HepG2 (cell line): ENCODE measurements around the gene HRCT1. TPM values are rescaled to one million over a fixed set of nuclear protein-coding genes. Genes with fewer than 3 reads are reported as not detected.

Experiments
- EHMT2 ChIP-seq: fragments of 200-600 bp; sonication (generic); IDR thresholded peaks from 2 replicates; pipeline ENCODE4 v1.7.0; 2017; ENCODE audit warnings: antibody characterized with exemption, low read depth, low read length, borderline replicate concordance
- ETS1 ChIP-seq: sonication (generic); formaldehyde crosslinking; IDR thresholded peaks from 2 replicates; pipeline ENCODE4 v1.4.0; 2020; ENCODE audit warnings: missing genetic modification reagents
- IRF2 ChIP-seq: IDR thresholded peaks from 2 replicates; pipeline ENCODE4 v1.6.1; 2018; ENCODE audit warnings: missing genetic modification reagents, missing compliant biosample characterization
- KLF16 ChIP-seq, 2 experiments: sonication (generic) in 1 of 2; formaldehyde crosslinking in 1 of 2; IDR thresholded peaks; 2 replicates each; pipeline versions ENCODE4 v1.6.1 to v1.8.0; 2016 to 2023; ENCODE audit warnings: missing genetic modification reagents in 2 of 2, missing compliant biosample characterization in 1 of 2
- TCF7 ChIP-seq: sonication (generic); IDR thresholded peaks from 2 replicates; pipeline ENCODE4 v1.6.1; 2016; ENCODE audit warnings: antibody characterized with exemption, low read depth
- ZBTB7B ChIP-seq: sonication (generic); formaldehyde crosslinking; IDR thresholded peaks from 2 replicates; pipeline ENCODE4 v1.4.0; 2020; ENCODE audit warnings: missing genetic modification reagents
- ZNF318 ChIP-seq: sonication (generic); formaldehyde crosslinking; IDR thresholded peaks from 2 replicates; pipeline ENCODE4 v1.4.0; 2020; ENCODE audit warnings: mild to moderate bottlenecking, missing genetic modification reagents
- ZNF710 ChIP-seq: sonication (generic); formaldehyde crosslinking; IDR thresholded peaks from 2 replicates; pipeline ENCODE4 v1.5.0; 2020; ENCODE audit warnings: mild to moderate bottlenecking, missing genetic modification reagents, borderline replicate concordance
- polyA plus RNA-seq, 8 experiments: library from polyadenylated mRNA; depleted of rRNA in 3 of 8; stranded (reverse) in 7 of 8; unstranded in 1 of 8; fragments of >200 nt; fragmentation: Illumina TruSeq in 4 of 8; extraction: Trizol in 4 of 8; gene quantifications; 2 replicates each; pipeline versions ENCODE4 v1.2.1 to v1.2.3, GENCODE V29; 2011 to 2016; ENCODE audit warnings: low read depth in 4 of 8, missing spikeins in 1 of 8, mixed read lengths in 1 of 8; ENCODE audit not compliant: insufficient read depth in 1 of 8
- total RNA-seq, 5 experiments: library from RNA; depleted of rRNA; stranded (reverse); fragments of >200 nt; fragmentation: Illumina TruSeq; extraction: Trizol; gene quantifications; 2 replicates each; pipeline ENCODE4 v1.2.3, GENCODE V29; 2016; ENCODE audit warnings: low read depth in 1 of 5
- TF ChIP-seq, protein P1 (sequence below): IDR thresholded peaks from 2 replicates; pipeline ENCODE4 v1.6.1; 2012; ENCODE audit warnings: inconsistent platforms
- TF ChIP-seq, protein P2 (sequence below): IDR thresholded peaks from 2 replicates; pipeline ENCODE4 v1.6.1; 2016; ENCODE audit warnings: missing compliant biosample characterization, missing genetic modification reagents, borderline replicate concordance
- TF ChIP-seq, protein P3 (sequence below): sonication (generic); formaldehyde crosslinking; IDR thresholded peaks from 2 replicates; pipeline ENCODE4 v1.4.0; 2020; ENCODE audit warnings: missing genetic modification reagents, mild to moderate bottlenecking, borderline replicate concordance

HRCT1 gene
- total and polyA plus RNA-seq, 2 of the 13 experiments (the other 11 are each of a cell fraction or from before 2014, with no cell fraction given) = 0.13 TPM; not detected in 1

GRCh38 chr9:35945341-35946018, 39.5 kb downstream of the HRCT1 start (continued):
- TF ChIP-seq ZNF710 (peak; percentile 89), ZNF318 (CRISPR knock-in tag) (no peak), IRF2 (CRISPR knock-in tag) (peak; percentile 31; the same call in 1 of the 2 replicates), ETS1 (CRISPR knock-in tag) (no peak), ZBTB7B (CRISPR knock-in tag) (0 out of 2 replicates have a peak, but pooled peaks have one; percentile 50), TCF7 (no peak), EHMT2 (peak; percentile 76; the same call in 1 of the 2 replicates), KLF16 (CRISPR knock-in tag; IDR thresholded peaks at IDR 0.05) (0 out of 4 replicates have a peak, but pooled peaks of 1 of the 2 experiments have one; percentile 21)
- TF ChIP-seq, protein P1, sequence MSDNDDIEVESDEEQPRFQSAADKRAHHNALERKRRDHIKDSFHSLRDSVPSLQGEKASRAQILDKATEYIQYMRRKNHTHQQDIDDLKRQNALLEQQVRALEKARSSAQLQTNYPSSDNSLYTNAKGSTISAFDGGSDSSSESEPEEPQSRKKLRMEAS = 0 out of 2 replicates have a peak, but pooled peaks have one; percentile 29
- TF ChIP-seq, protein P2, sequence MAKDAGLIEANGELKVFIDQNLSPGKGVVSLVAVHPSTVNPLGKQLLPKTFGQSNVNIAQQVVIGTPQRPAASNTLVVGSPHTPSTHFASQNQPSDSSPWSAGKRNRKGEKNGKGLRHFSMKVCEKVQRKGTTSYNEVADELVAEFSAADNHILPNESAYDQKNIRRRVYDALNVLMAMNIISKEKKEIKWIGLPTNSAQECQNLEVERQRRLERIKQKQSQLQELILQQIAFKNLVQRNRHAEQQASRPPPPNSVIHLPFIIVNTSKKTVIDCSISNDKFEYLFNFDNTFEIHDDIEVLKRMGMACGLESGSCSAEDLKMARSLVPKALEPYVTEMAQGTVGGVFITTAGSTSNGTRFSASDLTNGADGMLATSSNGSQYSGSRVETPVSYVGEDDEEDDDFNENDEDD (CRISPR knock-in tag) = peak; percentile 43; the same call in 1 of the 2 replicates
- TF ChIP-seq, protein P3, sequence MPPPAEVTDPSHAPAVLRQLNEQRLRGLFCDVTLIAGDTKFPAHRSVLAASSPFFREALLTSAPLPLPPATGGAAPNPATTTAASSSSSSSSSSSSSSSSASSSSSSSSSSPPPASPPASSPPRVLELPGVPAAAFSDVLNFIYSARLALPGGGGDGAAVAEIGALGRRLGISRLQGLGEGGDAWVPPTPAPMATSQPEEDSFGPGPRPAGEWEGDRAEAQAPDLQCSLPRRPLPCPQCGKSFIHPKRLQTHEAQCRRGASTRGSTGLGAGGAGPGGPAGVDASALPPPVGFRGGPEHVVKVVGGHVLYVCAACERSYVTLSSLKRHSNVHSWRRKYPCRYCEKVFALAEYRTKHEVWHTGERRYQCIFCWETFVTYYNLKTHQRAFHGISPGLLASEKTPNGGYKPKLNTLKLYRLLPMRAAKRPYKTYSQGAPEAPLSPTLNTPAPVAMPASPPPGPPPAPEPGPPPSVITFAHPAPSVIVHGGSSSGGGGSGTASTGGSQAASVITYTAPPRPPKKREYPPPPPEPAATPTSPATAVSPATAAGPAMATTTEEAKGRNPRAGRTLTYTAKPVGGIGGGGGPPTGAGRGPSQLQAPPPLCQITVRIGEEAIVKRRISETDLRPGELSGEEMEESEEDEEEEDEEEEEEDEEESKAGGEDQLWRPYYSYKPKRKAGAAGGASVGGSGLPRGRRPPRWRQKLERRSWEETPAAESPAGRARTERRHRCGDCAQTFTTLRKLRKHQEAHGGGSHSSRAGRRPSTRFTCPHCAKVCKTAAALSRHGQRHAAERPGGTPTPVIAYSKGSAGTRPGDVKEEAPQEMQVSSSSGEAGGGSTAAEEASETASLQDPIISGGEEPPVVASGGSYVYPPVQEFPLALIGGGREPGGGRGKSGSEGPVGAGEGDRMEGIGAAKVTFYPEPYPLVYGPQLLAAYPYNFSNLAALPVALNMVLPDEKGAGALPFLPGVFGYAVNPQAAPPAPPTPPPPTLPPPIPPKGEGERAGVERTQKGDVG (CRISPR knock-in tag) = no peak
